Ishikawa (cell line): Measurements from ENCODE around the gene DEGS1.

Source experiments
- CEBPB ChIP-seq: IDR thresholded peaks from 2 replicates; pipeline ENCODE4 v1.6.1; 2012
- CREB1 ChIP-seq: IDR thresholded peaks from 2 replicates; pipeline ENCODE4 v1.6.1; 2012; ENCODE audit warnings: low read depth
- EGR1 ChIP-seq: IDR thresholded peaks from 2 replicates; pipeline ENCODE4 v1.6.1; 2012
- EP300 ChIP-seq: IDR thresholded peaks from 2 replicates; pipeline ENCODE4 v1.6.1; 2012; ENCODE audit warnings: borderline replicate concordance
- FOXM1 ChIP-seq: IDR thresholded peaks from 2 replicates; pipeline ENCODE4 v1.6.1; 2012; ENCODE audit warnings: low read depth, borderline replicate concordance
- NFIC ChIP-seq: IDR thresholded peaks from 2 replicates; pipeline ENCODE4 v1.6.1; 2012
- RAD21 ChIP-seq: IDR thresholded peaks from 2 replicates; pipeline ENCODE4 v1.6.1; 2012; ENCODE audit warnings: low read depth
- REST ChIP-seq: IDR thresholded peaks from 2 replicates; pipeline ENCODE4 v1.6.1; 2012; ENCODE audit warnings: low read depth, mild to moderate bottlenecking
- TAF1 ChIP-seq: IDR thresholded peaks from 2 replicates; pipeline ENCODE4 v1.6.1; 2012; ENCODE audit warnings: low read depth, mild to moderate bottlenecking
- TCF12 ChIP-seq: IDR thresholded peaks from 2 replicates; pipeline ENCODE4 v1.6.1; 2012; ENCODE audit warnings: low read depth
- TEAD4 ChIP-seq: IDR thresholded peaks from 2 replicates; pipeline ENCODE4 v1.6.1; 2012
- YY1 ChIP-seq: IDR thresholded peaks from 2 replicates; pipeline ENCODE4 v1.6.1; 2012; ENCODE audit warnings: low read depth
- ZBTB7A ChIP-seq: IDR thresholded peaks from 2 replicates; pipeline ENCODE4 v1.6.1; 2012; ENCODE audit warnings: low read depth
- TF ChIP-seq, protein P1 (sequence below): IDR thresholded peaks from 2 replicates; pipeline ENCODE4 v1.6.1; 2012
- TF ChIP-seq, protein P2 (sequence below): IDR thresholded peaks from 2 replicates; pipeline ENCODE4 v1.6.1; 2012

Gene DEGS1

GRCh38 chr1:224160171-224160682 is 22.8 kb upstream of the DEGS1 start:
- TF ChIP-seq, protein P1, sequence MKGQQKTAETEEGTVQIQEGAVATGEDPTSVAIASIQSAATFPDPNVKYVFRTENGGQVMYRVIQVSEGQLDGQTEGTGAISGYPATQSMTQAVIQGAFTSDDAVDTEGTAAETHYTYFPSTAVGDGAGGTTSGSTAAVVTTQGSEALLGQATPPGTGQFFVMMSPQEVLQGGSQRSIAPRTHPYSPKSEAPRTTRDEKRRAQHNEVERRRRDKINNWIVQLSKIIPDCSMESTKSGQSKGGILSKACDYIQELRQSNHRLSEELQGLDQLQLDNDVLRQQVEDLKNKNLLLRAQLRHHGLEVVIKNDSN = no peak
- no peak for TF ChIP-seq ZBTB7A
- TF ChIP-seq CREB1 = no peak
- no peak for TF ChIP-seq REST
- TF ChIP-seq NFIC = no peak
- TF ChIP-seq EP300 = no peak
- no peak for TF ChIP-seq RAD21
- TF ChIP-seq, protein P2, sequence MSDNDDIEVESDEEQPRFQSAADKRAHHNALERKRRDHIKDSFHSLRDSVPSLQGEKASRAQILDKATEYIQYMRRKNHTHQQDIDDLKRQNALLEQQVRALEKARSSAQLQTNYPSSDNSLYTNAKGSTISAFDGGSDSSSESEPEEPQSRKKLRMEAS = no peak
- no peak for TF ChIP-seq CEBPB
- TF ChIP-seq YY1 = no peak
- TF ChIP-seq TAF1 = no peak
- TF ChIP-seq EGR1 = no peak
- no peak for TF ChIP-seq TEAD4
- TF ChIP-seq FOXM1 = no peak
- TF ChIP-seq TCF12 = no peak

DNA sequence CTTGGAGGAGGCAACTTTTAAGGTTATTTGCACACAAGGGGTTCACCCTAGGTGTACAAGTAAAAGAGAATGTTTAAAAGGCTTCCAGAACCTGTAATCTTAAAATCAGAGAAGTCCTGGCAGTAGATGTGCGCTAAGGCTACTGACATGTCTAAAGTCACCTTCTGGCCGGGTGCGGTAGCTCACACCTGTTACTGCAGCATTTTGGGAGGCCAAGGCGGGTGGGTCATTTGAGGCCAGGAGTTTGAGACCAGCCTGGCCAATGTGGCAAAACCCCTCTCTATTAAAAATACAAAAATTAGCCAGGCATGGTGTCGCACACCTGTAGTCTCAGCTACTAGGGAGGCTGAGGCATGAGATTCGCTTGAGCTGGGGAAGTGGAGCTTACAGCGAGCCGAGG is 20.3 kb upstream of the DEGS1 start:
- no peak for TF ChIP-seq TEAD4
- TF ChIP-seq, protein P1 = no peak
- no peak for TF ChIP-seq REST
- TF ChIP-seq CREB1 = no peak
- TF ChIP-seq, protein P2 = no peak
- TF ChIP-seq NFIC = no peak
- no peak for TF ChIP-seq FOXM1
- no peak for TF ChIP-seq EP300
- no peak for TF ChIP-seq RAD21
- no peak for TF ChIP-seq CEBPB
- TF ChIP-seq EGR1 = no peak

DNA sequence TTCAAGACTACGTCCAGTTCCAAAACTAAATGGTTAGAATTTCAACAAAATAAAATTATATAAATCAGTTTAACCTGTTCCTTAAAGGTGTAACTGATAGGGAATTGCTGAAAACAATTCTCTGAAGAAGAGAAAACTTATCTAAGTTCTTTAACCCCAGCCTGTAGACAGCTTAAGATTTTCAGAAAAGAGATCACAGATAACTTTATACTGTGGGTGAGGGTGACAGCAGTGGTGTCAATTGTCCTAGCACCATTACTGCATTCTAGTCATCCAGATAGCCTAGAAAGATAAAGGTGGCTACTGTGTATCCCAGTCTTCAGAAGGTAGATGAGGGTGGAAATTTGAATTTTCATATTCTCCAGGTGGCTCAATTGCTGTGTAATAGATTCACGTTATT is 19.7 kb upstream of the DEGS1 start:
- TF ChIP-seq, protein P1 = no peak
- TF ChIP-seq TCF12 = no peak
- no peak for TF ChIP-seq CEBPB
- no peak for TF ChIP-seq REST

- TF ChIP-seq EP300 (no peak), NFIC (no peak), CREB1 (no peak), RAD21 (no peak), CEBPB (no peak), TCF12 (no peak), TEAD4 (no peak), TAF1 (no peak), YY1 (no peak), EGR1 (no peak)
- TF ChIP-seq, protein P1 = no peak
Measured at GRCh38 chr1:224168859-224169380, 14.1 kb upstream of the DEGS1 start.
